GM18868 (cell line): ENCODE measurements around the gene MAGEA12.
"Not testable (repeated sequence)": the region's sequence is repeated elsewhere in the genome, so short reads cannot be mapped to it uniquely, and the experiment has no call there.

ENCODE experiments used
- ATAC-seq: cut with Tn5 transposase; IDR thresholded peaks from one replicate; pipeline ENCODE4 v1.9.1; 2021; ENCODE audit warnings: mild to moderate bottlenecking, moderate library complexity; ENCODE audit not compliant: unreplicated experiment

The MAGEA12 gene, protein sequence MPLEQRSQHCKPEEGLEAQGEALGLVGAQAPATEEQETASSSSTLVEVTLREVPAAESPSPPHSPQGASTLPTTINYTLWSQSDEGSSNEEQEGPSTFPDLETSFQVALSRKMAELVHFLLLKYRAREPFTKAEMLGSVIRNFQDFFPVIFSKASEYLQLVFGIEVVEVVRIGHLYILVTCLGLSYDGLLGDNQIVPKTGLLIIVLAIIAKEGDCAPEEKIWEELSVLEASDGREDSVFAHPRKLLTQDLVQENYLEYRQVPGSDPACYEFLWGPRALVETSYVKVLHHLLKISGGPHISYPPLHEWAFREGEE

GRCh38 chrX:152733261-152733975 lies at the start of gene MAGEA12, which contains the start of gene CSAG1:
TSS of gene MAGEA12 (plus strand) at chrX:152733757. CDS start at chrX:152736162, 2,405 bp downstream.
TSS of gene CSAG1 (minus strand) at chrX:152733721. CDS start at chrX:152732460, 1,261 bp downstream.
- ATAC-seq = no peak

- ATAC-seq = not testable (repeated sequence)
Observed at GRCh38 chrX:152697952-152698931, 35.3 kb upstream of the MAGEA12 start, which contains the start of gene MAGEA3. TSS of gene MAGEA3 (plus strand) at chrX:152698794. CDS start at chrX:152700833, 2,039 bp downstream.

- ATAC-seq = not testable (repeated sequence)
Observed at GRCh38 chrX:152700390-152700789, 33.2 kb upstream of the MAGEA12 start.

DNA sequence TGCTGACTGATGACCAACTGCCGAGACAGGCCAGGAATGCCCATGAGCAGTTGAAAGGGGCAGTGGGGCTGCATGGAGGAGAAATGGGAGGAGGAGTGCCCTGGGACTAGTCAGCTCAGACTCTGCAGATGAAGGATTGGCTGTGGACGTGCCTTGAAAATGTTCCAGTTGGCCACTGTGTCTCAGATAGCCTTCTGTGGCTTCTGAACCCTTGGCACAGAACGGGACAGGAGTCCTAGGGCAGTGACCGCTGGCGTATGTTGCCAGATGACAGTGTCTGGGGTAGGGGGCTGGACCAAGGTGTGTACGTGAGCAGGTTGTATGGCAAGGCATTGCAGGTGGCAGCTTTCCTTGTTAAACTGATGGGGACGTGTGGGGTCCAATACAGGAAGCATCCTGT lies 27.1 kb upstream of the MAGEA12 start:
- not testable (repeated sequence) for ATAC-seq

DNA sequence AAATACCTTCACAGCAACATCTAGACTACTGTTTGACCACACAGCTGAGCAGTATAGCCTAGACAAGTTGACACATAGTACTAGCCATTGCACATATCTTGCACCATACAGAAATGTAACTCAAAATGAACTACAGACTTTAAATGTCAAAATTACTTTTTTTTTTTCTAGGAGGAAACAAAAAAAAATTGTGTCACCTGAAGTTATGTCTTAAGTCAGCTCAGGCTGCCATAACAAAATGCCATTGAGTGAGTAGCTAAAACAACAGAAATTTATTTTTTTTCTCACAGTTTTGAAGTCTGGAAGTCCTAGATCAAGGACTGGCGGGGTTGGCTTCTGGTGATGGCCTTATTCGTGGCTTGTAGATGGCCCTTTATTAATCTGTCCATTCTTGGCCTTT lies 24.4 kb upstream of the MAGEA12 start, which contains the start of gene CSAG2:
Gene CSAG2, minus strand, starts transcription at position 101 of the 400 bp plus-strand sequence. CDS start 161 bp downstream, outside the sequence.
- ATAC-seq = not testable (repeated sequence)

DNA sequence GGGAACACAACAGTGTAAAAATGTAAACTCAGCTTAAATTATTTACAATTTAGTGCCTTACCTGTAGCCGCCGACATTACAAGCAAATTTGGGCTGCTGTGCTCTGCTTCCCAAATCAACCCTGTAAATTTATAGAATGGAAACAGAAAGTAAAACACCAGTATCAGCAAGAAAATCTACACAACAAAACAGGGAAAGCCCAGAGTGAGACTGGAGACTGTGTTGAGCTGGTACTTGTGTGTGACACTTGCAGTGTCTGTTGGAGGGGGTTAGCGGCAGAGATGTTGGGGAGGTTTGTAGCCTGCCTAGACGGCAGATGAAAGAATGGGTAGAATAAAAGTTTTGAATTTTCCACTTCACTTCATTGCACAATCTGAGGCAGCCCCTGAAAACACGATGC lies 20.4 kb upstream of the MAGEA12 start:
- peak; percentile 79 for ATAC-seq

- ATAC-seq = not testable (repeated sequence)
Observed at GRCh38 chrX:152713815-152714787, 19.5 kb upstream of the MAGEA12 start, which contains the start of gene MAGEA2B. TSS of gene MAGEA2B (plus strand) at chrX:152714628. CDS start at chrX:152717107, 2,479 bp downstream.

- no peak for ATAC-seq
Observed at GRCh38 chrX:152725409-152725808, 8.1 kb upstream of the MAGEA12 start.

GRCh38 chrX:152734143-152734858 lies 744 bp downstream of the MAGEA12 start:
- ATAC-seq = not testable (repeated sequence)

GRCh38 chrX:152735101-152735500 lies 1.5 kb downstream of the MAGEA12 start:
- no peak for ATAC-seq

GRCh38 chrX:152735860-152736511 lies 2.4 kb downstream of the MAGEA12 start:
- no peak for ATAC-seq

- not testable (repeated sequence) for ATAC-seq
Observed at GRCh38 chrX:152736528-152736927, 3.0 kb downstream of the MAGEA12 start.

DNA sequence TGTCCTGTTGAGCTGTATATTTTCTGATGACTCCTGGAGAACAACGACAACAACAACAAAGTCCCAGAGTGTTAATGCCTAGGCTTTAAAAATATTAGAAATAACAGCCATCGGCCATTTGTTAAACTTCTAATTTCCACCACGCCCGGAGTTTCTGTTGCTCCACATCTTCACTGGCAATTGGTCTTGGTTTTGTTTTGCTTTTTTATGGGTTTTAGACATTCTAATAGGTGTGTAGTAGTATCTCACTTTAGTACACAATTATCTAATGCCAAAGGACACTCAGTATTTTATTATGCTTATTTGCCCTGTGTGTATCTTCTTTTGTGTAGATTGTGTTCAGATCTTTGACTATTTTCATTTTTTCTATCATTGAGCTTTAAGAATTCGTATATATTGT lies 5.0 kb downstream of the MAGEA12 start:
- no peak for ATAC-seq

- ATAC-seq = not testable (repeated sequence)
Observed at GRCh38 chrX:152753686-152754650, 20.4 kb downstream of the MAGEA12 start, which contains the start of gene MAGEA2. TSS of gene MAGEA2 (minus strand) at chrX:152753842. CDS start at chrX:152751363, 2,479 bp downstream.

- peak; percentile 71 for ATAC-seq
Observed at GRCh38 chrX:152754871-152755270, 21.3 kb downstream of the MAGEA12 start.

- ATAC-seq = not testable (repeated sequence)
Observed at GRCh38 chrX:152758918-152759317, 25.4 kb downstream of the MAGEA12 start, which contains the start of gene CSAG3. TSS of gene CSAG3 (plus strand) at chrX:152759218.

DNA sequence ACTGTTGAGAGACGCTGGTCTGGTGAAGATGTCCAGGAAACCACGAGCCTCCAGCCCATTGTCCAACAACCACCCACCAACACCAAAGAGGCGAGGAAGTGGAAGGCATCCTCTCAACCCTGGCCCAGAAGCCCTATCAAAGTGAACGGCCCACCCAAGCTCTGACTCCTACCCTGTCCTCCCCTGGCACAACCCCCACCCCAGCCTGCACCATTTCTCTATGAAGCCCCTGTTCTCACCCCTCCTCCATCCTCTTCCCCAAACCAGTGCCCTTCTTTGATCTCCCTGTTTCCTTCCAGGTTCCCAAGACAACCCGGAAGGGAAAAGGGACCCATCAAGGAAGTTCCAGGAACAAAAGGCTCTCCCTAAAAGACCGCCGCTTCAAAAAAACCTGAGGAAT lies 26.0 kb downstream of the MAGEA12 start:
- not testable (repeated sequence) for ATAC-seq
